NOMO-1 treated with DMSO at 0.1 percent for 48 hours (cell line): ENCODE measurements around the gene UQCRH.
"Not testable (repeated sequence)": the region's sequence is repeated elsewhere in the genome, so short reads cannot be mapped to it uniquely, and the experiment has no call there.

Experiments used
- DNase-seq: peaks from one replicate; lab custom pipeline; 2025; ENCODE audit not compliant: unreplicated experiment; lab: John Stamatoyannopoulos, UW

The UQCRH gene

DNA sequence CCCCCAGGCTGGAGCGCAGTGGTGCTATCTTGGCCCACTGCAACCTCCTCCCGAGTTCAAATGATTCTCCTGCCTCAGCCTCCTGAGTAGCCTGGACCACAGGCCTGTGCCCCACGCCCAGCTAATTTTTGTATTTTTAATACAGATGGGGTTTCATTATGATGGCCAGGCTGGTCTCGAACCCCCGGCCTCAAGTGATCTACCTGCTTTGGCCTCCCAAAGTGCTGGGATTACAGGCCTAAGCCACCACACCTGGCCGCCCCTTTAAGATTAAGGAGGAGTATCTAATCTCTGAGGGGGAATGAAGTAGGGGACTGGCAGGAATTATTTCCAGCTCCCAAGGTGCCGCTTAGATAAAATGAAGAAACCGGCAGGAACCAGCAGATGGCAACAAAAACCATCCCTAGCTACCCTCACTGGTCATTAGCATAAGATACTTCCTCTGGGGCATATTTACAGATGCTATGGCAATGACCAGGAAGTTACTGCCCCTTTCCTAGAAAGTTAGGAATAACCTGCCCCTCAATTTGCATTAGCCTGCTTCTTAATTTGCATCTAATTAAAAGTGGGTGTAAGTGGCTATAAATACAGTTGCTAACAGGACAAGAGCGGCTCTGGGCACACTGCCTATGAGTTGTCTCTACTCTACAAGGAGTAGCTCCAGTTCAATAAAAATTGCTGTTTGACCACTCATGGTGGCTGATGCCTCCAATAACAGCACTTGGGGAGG lies 30.0 kb downstream of the UQCRH start:
- peak; percentile 84 for DNase-seq

- DNase-seq: no peak
Measured at GRCh38 chr1:46334030-46334384, 30.5 kb downstream of the UQCRH start.

DNA sequence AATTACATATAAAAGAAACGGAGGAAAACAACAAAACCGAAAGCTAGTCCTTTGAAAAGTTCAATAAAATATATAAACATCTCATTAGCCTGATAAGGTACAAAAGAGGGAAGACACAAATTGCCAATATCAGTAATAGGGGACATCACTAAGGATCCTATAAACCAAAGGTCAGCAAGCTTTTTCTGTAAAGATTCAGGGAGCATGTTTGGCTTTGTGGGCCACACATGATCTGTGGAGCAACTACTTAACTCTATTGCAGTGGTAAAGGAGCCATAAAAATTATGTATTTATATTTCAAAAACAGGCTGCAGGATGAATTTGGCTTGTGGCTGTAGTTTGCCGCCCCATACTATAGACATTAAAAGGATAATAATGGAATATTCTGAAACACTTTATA lies 31.6 kb downstream of the UQCRH start:
- DNase-seq: no peak

DNA sequence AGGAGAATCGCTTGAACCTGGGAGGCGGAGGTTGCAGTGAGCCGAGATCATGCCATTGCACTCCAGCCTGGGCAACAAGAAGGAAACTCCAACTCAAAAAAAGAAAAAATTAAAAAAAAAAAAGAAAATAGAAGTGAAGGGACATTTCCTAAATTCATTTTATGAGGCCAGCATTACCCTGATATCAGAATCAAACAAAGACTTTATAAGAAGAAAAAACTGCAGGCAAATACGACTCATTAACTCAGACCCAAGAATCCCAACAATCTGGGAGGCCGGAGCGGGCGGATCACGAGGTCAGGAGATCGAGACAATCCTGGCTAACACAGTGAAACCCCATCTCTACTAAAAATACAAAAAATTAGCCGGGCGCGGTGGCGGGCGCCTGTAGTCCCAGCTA lies 33.9 kb downstream of the UQCRH start:
- DNase-seq: not testable (repeated sequence)

GRCh38 chr1:46340404-46341221 lies 37.1 kb downstream of the UQCRH start, which contains the start of gene NSUN4:
NSUN4 (plus strand) TSS chr1:46340807; CDS start chr1:46340827, 20 bp downstream.
- DNase-seq: peak; percentile 89

DNA sequence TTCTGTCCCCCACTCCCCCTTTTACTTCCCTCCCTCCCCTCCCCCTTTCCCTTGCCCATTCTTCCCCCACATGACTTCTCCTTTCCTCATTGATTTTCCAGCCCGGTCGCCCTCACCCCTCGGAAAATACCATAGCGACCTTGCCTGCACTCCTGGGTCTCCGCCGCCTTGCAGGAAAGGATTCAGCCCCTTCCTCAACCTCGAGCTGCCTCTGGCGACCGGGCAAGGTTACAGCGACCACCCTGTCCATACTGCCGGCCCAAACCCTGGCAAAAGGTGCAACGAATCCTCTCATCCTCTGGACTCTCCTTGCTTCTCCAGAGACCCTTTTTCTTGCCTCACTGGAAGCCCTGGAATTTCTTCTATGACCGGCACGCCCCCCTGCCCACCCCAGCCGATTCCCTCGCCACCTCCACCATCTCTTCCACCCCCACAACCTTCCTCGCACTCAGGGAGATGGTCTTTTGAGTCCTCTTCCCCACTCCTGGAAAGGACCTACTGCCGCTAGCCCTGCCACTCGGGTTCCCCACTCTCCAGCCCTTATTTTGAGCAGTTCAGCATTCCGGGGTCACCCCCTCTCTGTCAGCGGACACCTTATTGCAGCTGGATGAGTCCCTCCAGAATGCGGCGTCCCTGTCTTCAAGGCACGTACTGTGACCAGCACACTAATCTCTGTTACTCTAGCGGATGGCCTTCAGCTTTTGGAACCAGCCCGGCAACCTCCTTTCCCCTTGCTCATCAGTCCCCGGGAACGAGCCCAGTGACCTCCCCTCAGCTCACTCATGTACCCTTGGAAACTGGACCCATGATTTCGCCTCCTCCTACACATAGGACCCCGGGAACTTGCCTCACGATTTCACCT lies 38.0 kb downstream of the UQCRH start:
- DNase-seq: no peak

- peak; percentile 22 for DNase-seq
Measured at GRCh38 chr1:46342084-46342656, 38.7 kb downstream of the UQCRH start.

DNA sequence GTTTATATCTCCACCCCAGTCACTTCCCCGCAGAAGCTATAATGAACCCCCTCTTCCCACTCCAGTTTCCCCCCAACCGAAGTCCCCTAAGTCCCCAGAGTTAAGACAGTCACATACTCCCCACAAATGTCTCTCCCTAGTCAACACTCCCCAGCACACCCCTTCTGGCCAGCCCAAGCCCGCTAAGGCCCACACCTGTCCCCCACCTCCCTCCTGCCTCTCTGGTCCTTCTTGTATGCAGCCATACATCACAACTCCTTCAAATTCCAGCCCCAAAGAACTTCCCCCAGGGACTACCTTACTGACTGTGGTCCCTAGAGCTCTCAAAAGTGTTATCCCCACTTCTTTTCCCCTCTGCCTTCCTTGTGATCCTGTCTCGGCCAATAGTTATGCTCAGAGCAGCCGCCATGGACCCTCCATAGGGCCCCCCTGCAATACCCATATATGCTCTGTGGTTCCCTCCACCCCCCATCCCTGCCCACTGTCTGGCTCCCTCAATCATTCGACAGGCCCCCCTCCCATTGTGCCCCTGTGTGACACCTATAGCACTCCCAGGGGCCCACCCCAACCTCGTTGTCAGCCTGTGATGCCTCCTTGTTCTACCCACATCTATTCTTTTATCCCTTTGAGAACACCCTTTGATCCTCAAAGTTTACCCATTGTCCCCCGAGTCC lies 39.3 kb downstream of the UQCRH start:
- no peak for DNase-seq

GRCh38 chr1:46343351-46343695 lies 39.8 kb downstream of the UQCRH start:
- DNase-seq: no peak

DNA sequence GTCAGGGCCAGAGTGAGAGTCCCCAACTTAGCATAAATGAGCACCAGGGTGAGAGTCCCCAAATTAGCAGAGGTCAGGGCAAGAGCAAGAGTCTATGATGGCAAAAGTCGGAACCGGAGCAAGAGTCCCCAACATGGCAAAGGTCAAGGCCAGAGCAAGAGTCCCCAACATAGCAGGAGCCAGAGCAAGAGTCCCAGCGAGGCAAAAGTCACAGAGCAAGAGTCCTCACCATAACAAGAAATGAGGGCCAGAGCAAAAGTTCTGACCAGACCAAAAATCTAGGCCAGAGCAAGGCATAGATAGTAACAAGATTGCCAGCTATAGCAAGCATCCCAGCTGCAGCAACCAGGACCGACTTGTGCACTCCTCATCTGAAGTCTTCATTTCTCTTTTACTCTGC lies 40.2 kb downstream of the UQCRH start:
- no peak for DNase-seq

- DNase-seq: no peak
Measured at GRCh38 chr1:46344481-46344880, 41.0 kb downstream of the UQCRH start.

- no peak for DNase-seq
Measured at GRCh38 chr1:46345281-46345680, 41.8 kb downstream of the UQCRH start.

GRCh38 chr1:46352363-46352762 lies 48.9 kb downstream of the UQCRH start:
- DNase-seq: no peak

- not testable (repeated sequence) for DNase-seq
Measured at GRCh38 chr1:46355920-46356319, 52.4 kb downstream of the UQCRH start.

DNA sequence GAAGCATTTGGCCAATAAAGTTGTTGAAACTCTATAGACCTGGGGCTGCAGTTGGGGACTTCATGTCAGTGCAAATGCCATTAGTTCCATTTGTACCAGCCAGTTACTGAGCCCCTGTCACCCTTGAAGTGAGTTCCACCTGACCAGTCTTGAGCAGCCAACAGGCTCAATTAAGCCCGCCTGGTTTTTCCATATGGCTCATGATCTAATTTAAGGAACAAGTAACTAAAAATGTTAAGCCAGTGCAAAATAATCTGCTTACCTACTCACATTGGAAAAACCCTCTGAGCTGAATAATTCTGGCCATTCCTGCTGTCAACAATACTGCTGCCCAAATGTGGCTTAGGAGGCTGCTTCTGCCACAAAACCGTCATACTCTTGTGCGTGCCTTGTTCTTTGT lies 58.7 kb downstream of the UQCRH start:
- no peak for DNase-seq

DNA sequence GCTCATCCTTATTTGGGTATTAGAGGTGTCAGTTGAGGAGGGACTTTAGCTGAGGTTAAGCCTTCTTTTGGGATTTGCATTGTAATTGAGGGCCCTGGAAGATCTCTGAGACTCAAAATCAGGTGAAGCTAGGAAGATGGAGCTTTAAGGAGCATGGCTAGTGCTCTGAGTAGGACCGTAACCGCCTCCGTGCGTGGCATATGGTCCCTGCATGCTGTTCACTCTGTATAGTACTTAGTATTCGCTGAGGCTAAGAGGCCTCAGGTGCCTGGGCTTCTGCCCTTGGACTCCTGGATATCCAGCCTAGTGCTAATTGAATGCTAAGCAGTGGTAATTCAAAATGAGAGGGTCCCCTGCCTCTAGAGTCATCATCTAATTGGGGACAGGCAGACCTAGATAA lies 59.6 kb downstream of the UQCRH start:
- no peak for DNase-seq

DNA sequence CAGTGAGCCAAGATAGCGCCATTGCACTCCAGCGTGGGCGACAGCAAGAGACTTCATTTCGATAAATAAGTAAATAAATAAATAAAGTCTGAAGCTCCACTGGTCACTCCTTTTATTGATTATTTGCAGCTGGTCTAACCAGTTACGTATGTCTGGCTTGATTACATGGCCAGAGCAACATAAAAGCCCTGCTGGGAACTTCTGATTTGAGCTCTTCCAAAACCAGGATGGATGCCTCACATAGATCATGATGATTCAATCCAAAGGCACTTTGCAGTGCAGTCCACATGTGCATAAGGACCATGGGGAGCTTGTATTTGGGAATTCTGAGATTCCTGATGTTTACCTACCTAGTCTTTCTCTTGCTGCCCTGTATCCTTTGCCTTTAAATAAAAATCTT lies 61.1 kb downstream of the UQCRH start:
- DNase-seq: no peak

GRCh38 chr1:46365796-46366195 lies 62.3 kb downstream of the UQCRH start:
- not testable (repeated sequence) for DNase-seq
